GM19239 (cell line): Measurements from ENCODE around the gene RNF41.
A peak's percentile ranks its signal among the peaks of the same experiment; 100 is the strongest.
"Not testable (repeated sequence)": the region's sequence is repeated elsewhere in the genome, so short reads cannot be mapped to it uniquely, and the experiment has no call there.

Experiments used
- DNase-seq: peaks from one replicate; pipeline ENCODE4 v3.0.0; 2011; ENCODE audit warnings: low spot score; ENCODE audit not compliant: insufficient read length
- FAIRE-seq: peaks from 2 replicates; lab custom pipeline; 2011; peaks lifted over from hg19 to GRCh38; lab: Jason Lieb, UNC

RNF41 gene

DNA sequence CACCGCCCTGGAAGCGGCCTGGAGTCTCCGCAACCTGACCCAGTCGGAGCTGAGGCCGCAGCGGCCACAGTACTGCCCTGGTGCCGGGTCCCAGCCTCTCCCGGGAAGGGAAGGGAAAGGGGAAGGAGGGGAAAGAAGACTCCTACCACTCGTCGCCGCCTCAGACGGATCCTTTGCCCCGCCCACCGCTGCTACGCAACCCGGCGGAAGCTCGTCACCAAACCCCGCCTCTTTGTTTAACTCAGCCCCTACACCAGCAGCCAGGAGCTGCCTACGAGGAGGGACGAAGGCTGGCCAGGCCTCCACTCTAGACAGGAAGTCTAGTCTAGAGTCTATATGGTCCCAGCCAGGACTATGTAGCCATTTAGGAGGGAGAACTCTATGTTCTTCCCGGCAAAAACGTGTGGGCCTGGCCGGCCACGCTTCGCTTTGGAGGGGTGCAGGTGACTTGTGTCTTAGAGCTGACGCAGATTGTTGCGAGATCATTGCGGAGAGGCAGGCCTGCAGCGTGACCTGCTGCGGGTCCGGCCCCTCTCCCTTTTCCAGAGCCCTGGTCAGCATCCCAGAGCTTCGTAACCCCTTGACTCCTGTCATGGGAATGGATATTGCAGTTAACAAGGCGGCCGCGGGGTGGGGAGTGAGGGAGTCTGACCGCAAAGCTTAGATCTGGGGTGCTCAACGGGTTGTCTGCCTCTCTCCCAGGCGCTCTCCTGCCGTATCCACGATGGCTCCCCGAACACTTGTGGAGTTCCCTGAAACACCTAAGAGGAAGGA lies at the start of gene RNF41:
RNF41 (minus strand) TSS at position 166 of the 774 bp plus-strand sequence. CDS start 7,875 bp downstream, outside the sequence.
- DNase-seq: peak; percentile 98
- FAIRE-seq: peak; percentile 100

DNA sequence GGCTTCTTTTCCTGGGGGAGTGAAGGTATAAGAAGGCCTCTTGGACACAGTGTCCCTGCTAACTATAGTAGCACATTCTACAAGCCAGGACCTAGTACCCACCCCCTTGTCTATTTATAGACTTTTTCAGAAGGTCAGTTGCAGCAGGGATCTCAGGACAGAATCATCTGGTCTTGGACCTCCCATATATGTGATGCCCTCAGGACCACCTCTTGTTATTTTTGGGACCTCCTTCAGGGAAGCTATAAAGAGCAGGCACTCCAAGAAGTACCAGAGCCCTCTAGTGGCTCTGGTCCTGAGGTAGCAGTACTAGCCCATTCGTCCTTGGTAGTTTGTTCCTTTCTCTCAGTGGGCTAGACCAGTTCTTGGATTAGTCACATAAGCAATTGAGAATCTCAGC lies 49.3 kb upstream of the RNF41 start:
- DNase-seq (no peak), FAIRE-seq (no peak)

DNA sequence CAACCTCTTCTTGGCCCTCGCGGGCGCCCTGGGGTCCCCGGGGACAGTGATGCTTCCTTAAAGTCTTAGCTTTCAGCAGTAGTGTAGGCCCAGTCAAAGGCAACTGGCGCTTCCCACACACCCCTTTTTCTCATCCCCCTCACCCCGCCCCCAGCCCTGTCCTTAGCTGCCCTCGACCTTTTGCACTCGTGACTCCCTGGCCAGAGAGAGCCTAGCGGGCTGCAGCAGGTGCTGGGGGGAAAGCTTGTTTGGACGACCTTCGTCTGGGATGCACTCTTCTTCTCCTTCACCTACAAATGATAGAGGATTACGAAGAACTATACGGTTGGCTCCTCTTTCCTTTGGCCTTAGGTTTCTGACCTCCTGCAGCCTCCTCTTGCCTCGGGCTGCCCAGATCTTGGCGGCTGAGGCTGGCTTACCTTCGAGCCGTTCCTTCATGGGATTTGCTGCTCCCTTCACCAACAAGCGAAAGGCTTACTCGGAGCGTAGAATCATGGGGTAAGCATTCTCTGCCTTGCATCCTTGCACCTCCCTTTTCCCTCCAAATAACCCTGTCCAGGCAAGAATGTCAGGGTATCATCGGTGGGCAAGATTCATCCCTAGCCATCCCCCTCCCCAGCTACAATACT lies 45.8 kb upstream of the RNF41 start:
- no peak for FAIRE-seq

GRCh38 chr12:56266693-56267442 lies 45.1 kb upstream of the RNF41 start, which contains the start of gene COQ10A:
Gene COQ10A (plus strand): TSS chr12:56266942. CDS start chr12:56267119, 177 bp downstream.
- FAIRE-seq (peak; percentile 78), DNase-seq (peak; percentile 90)

More for the DNA sequence above, 45.8 kb upstream of the RNF41 start:
- no peak for DNase-seq

- DNase-seq, FAIRE-seq: not testable (repeated sequence)
Observed at GRCh38 chr12:56266068-56266692, 44.5 kb upstream of the RNF41 start.

GRCh38 chr12:56262955-56263354 lies 41.2 kb upstream of the RNF41 start:
- DNase-seq, FAIRE-seq: not testable (repeated sequence)

GRCh38 chr12:56261503-56262232 lies 39.9 kb upstream of the RNF41 start:
- DNase-seq (no peak), FAIRE-seq (no peak)

GRCh38 chr12:56260921-56261320 lies 39.2 kb upstream of the RNF41 start:
- DNase-seq (no peak), FAIRE-seq (no peak)

- DNase-seq: no peak
- no peak for FAIRE-seq
Observed at GRCh38 chr12:56260380-56260779, 38.7 kb upstream of the RNF41 start.

DNA sequence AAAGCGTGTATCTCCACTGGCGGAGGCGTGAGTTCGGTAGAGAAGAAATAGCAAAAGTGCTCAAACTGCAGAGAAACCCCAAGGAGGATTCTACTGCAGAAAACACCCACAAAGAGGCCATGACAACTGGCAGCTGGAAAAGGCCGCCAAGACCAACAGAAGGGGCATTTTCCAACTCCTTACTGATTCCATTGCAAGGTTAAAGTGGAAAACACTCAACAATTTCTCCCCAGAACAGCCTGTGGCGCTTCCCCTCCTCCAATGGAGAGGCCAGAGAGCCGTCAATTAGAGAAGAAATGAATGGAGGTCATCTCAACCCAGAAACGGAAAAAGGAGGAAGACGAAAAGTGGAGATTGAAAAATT lies 37.1 kb upstream of the RNF41 start:
- DNase-seq: no peak
- FAIRE-seq: no peak

- DNase-seq (peak; percentile 95), FAIRE-seq (peak; percentile 72)
Observed at GRCh38 chr12:56258068-56258819, 36.5 kb upstream of the RNF41 start, which contains the start of gene ANKRD52. Gene ANKRD52 (minus strand): TSS chr12:56258384. CDS start chr12:56258269, 115 bp downstream.

- DNase-seq: no peak
Observed at GRCh38 chr12:56257491-56258067, 35.9 kb upstream of the RNF41 start.

DNA sequence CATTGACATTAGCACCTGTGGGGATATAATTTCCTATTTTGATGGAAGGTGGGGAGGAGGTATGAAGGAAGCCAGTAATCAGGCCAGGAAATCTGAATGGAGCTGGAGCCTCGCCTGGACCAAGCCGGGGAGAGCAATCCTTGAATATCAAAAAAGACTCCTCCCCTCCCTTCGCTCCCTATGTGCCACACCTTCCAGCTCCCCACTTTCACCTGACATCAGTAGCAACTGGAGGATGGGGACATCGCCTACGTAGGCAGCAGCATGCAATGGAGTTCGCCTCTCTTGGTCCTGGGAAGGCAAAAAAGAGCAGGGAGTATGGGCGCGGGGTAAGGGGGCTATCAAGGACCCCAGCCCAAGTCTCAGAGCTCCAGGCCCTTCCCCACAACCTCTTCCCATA lies 35.3 kb upstream of the RNF41 start:
- FAIRE-seq: no peak
- no peak for DNase-seq

More at GRCh38 chr12:56257491-56258067, 35.9 kb upstream of the RNF41 start:
- peak; percentile 35 for FAIRE-seq

DNA sequence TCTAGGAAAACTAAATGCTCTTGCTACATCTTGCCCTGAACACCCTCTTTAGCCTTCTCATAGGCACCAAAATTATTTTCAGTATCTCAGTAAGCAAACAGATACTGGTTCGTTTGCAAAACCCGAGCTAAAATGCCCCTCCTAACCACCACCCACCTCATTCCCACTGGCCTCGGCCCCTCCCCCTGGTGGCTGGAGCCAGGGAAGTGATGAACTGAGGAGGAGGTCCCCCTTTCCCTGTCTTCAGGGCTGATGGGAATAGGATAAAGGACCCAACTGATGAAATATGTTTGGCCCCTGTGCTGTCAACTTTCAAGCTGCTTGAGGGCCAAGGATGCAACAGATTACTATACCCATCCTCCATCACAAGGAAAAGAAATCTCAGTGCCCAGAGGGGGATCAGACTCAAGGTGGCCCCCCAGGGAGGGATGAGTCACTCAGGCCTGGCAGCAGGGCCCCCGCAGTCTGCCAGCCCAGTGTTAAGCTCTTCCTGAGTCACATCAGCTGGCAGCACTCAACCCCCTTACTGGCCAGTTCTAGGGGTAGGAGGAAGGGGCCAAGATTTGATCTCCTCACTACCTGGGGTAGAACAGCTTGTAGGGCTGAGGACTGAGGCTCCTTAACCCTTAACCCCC lies 34.7 kb upstream of the RNF41 start:
- no peak for FAIRE-seq
- DNase-seq: no peak

- DNase-seq (no peak), FAIRE-seq (no peak)
Observed at GRCh38 chr12:56255671-56256070, 33.9 kb upstream of the RNF41 start.

GRCh38 chr12:56253091-56253490 lies 31.4 kb upstream of the RNF41 start:
- no peak for FAIRE-seq

GRCh38 chr12:56252649-56253048 lies 30.9 kb upstream of the RNF41 start:
- no peak for DNase-seq
- FAIRE-seq: no peak

More at GRCh38 chr12:56253091-56253490, 31.4 kb upstream of the RNF41 start:
- DNase-seq: no peak

GRCh38 chr12:56248711-56249110 lies 27.0 kb upstream of the RNF41 start:
- FAIRE-seq (no peak), DNase-seq (no peak)
